OCI-LY3 (cell line): ENCODE results near the gene IL7R.

Source experiments
- H2AFZ ChIP-seq: fragments of 200-600, 300-600 bp; shearing (Covaris generic); 2 replicates; pipeline ENCODE4 v1.6.0; 2014; ENCODE audit warnings: antibody characterized with exemption, low read depth, low read length
- H3K27ac ChIP-seq: fragments of 200-600, 300-600 bp; sonication (generic); 2 replicates; pipeline ENCODE4 v1.5.1; 2014; ENCODE audit warnings: mild to moderate bottlenecking, low read length, moderate library complexity, mixed read lengths
- H3K27me3 ChIP-seq: fragments of 200-600, 300-600 bp; sonication (generic); 2 replicates; pipeline ENCODE4 v1.6.1; 2014; ENCODE audit warnings: low read depth, low read length, mixed read lengths
- H3K36me3 ChIP-seq: fragments of 200-600, 300-600 bp; sonication (generic); replicated peaks from 2 replicates; pipeline ENCODE3; 2014; ENCODE audit warnings: low read depth, low read length, mixed read lengths
- H3K4me1 ChIP-seq: fragments of 300-600, 200-600 bp; sonication (generic); 2 replicates; pipeline ENCODE4 v1.6.1; 2014; ENCODE audit warnings: low read length, mixed read lengths
- H3K4me2 ChIP-seq: fragments of 200-600, 300-600 bp; sonication (generic); 2 replicates; pipeline ENCODE4 v1.6.1; 2014; ENCODE audit warnings: low read length, mixed read lengths
- H3K4me3 ChIP-seq: fragments of 300-600, 200-600 bp; sonication (generic); 2 replicates; pipeline ENCODE4 v1.5.1; 2014; ENCODE audit warnings: antibody characterized with exemption, mild to moderate bottlenecking, low read length, moderate library complexity
- H3K79me2 ChIP-seq: fragments of 300-600, 200-600 bp; shearing (Covaris generic); 2 replicates; pipeline ENCODE4 v1.6.1; 2014; ENCODE audit warnings: mild to moderate bottlenecking, low read length, mixed read lengths
- H3K9ac ChIP-seq: fragments of 300-600, 200-600 bp; shearing (Covaris generic); 2 replicates; pipeline ENCODE4 v1.6.0; 2014; ENCODE audit warnings: mild to moderate bottlenecking, low read length, moderate library complexity
- H3K9me3 ChIP-seq: fragments of 200-600, 300-600 bp; shearing (Covaris generic); 2 replicates; pipeline ENCODE4 v1.6.1; 2014; ENCODE audit warnings: low read length, mixed read lengths; ENCODE audit not compliant: insufficient read depth
- H4K20me1 ChIP-seq: fragments of 200-600, 300-600 bp; sonication (generic); 2 replicates; pipeline ENCODE4 v1.6.1; 2016; ENCODE audit warnings: low read length, mixed read lengths; ENCODE audit not compliant: insufficient read depth
- CTCF ChIP-seq: fragments of 200-600, 300-600 bp; sonication (generic); IDR thresholded peaks from 2 replicates; pipeline ENCODE4 v1.5.1; 2014; ENCODE audit warnings: antibody characterized with exemption, low read length, low read depth
- EZH2phosphoT487 ChIP-seq: fragments of 200-600 bp; shearing (Covaris generic); IDR thresholded peaks from 2 replicates; pipeline ENCODE4 v1.6.1; 2018; ENCODE audit warnings: antibody characterized with exemption, mixed run types, low read depth

Gene IL7R

GRCh38 chr5:35884191-35884769, 27.6 kb downstream of the IL7R start:
- Histone ChIP-seq H3K4me1 (peaks cover 4% of the 10 kb centered on the region; the same call in 1 of the 2 replicates), H3K27me3 (no peaks in the 10 kb centered on the region; the same call in 1 of the 2 replicates), H3K36me3 (no peaks in the 10 kb centered on the region), H2AFZ (no peak overlapping the region), H4K20me1 (no peaks in the 10 kb centered on the region), H3K4me2 (no peak overlapping the region), H3K27ac (no peak overlapping the region), H3K9ac (no peak overlapping the region), H3K9me3 (peaks cover 17% of the 10 kb centered on the region; the same call in 1 of the 2 replicates), H3K4me3 (no peak overlapping the region), H3K79me2 (no peaks in the 10 kb centered on the region)
- no peak for TF ChIP-seq CTCF

GRCh38 chr5:35884773-35885172, 28.1 kb downstream of the IL7R start:
- H3K27ac ChIP-seq, result no peak overlapping the region
- no peak overlapping the region for H3K4me3 ChIP-seq
- TF ChIP-seq EZH2phosphoT487 (no peak), CTCF (no peak)
- H3K4me2 ChIP-seq, result no peak overlapping the region
- H3K36me3 ChIP-seq, result no peaks in the 10 kb centered on the region
- no peaks in the 10 kb centered on the region; the same call in 1 of the 2 replicates for H3K27me3 ChIP-seq
- H3K9me3 ChIP-seq, result peaks cover 17% of the 10 kb centered on the region; the same call in 1 of the 2 replicates
- peaks cover 4% of the 10 kb centered on the region; the same call in 1 of the 2 replicates for H3K4me1 ChIP-seq
- no peak overlapping the region for H3K9ac ChIP-seq
- no peaks in the 10 kb centered on the region for H3K79me2 ChIP-seq
- H4K20me1 ChIP-seq, result no peaks in the 10 kb centered on the region
- H2AFZ ChIP-seq, result no peak overlapping the region

- no peak for TF ChIP-seq EZH2phosphoT487
- no peak for TF ChIP-seq CTCF
- Histone ChIP-seq H3K4me3 (no peak overlapping the region), H3K36me3 (no peaks in the 10 kb centered on the region), H3K4me1 (peaks cover 4% of the 10 kb centered on the region; the same call in 1 of the 2 replicates), H4K20me1 (no peaks in the 10 kb centered on the region), H3K27ac (no peak overlapping the region), H3K9ac (no peak overlapping the region), H3K9me3 (peaks cover 17% of the 10 kb centered on the region; the same call in 1 of the 2 replicates), H3K4me2 (no peak overlapping the region), H3K27me3 (no peaks in the 10 kb centered on the region; the same call in 1 of the 2 replicates), H3K79me2 (no peaks in the 10 kb centered on the region), H2AFZ (no peak overlapping the region)
Measured at GRCh38 chr5:35886381-35886780, 29.7 kb downstream of the IL7R start.

GRCh38 chr5:35887321-35888100, 30.8 kb downstream of the IL7R start:
- Histone ChIP-seq H3K4me1 (peaks cover 4% of the 10 kb centered on the region; the same call in 1 of the 2 replicates), H3K27me3 (no peaks in the 10 kb centered on the region; the same call in 1 of the 2 replicates), H3K9ac (no peak overlapping the region), H3K4me2 (no peak overlapping the region), H4K20me1 (no peaks in the 10 kb centered on the region), H3K27ac (no peak overlapping the region), H3K36me3 (no peaks in the 10 kb centered on the region), H2AFZ (no peak overlapping the region), H3K9me3 (peaks cover 17% of the 10 kb centered on the region; the same call in 1 of the 2 replicates), H3K79me2 (no peaks in the 10 kb centered on the region), H3K4me3 (no peak overlapping the region)
- no peak for TF ChIP-seq CTCF
- no peak for TF ChIP-seq EZH2phosphoT487
